ENCODE data around the gene ARHGAP18.

The ARHGAP18 gene

DNA sequence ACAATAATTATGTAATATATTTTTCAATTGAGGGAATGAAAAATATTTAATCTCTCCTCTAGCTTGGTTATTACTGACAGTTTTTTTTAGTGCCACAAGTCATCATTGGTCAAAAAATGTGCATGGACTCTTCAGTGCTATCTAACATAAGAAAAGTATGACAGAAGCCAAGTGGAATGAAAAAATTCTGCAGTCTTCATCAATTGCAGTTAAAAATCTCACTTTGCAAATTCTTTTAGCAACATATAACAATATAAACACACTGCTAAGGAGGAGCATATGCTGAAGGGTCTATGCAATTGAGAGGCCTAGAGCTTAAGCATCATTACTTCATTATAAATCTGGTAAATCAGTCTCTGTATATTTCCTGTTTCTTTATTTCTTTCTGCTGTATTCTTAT, 175.1 kb downstream of the ARHGAP18 start:
- DNase-seq (ENCODE audit: low read depth, low spot score) = no peak
- TF ChIP-seq SUZ12 (IDR thresholded peaks at IDR 0.05; ENCODE audit: extremely low read depth, insufficient read depth, insufficient read length) (no peak), YY1 (IDR thresholded peaks at IDR 0.05; ENCODE audit: insufficient read depth, insufficient read length) (no peak), ZNF274 (IDR thresholded peaks at IDR 0.05; ENCODE audit: low read depth, low read length) (no peak)
- no peaks in the 10 kb centered on the region for H3K36me3 ChIP-seq (ENCODE audit: insufficient read depth, insufficient read length, low read length)
- H3K9me3 ChIP-seq (ENCODE audit: insufficient read depth, low read length) = peaks cover 7% of the 10 kb centered on the region; the same call in 1 of the 2 replicates
- H3K4me3 ChIP-seq (ENCODE audit: insufficient read length, low read depth) = no peak overlapping the region
- H3K27me3 ChIP-seq (ENCODE audit: insufficient read depth, insufficient read length) = no peaks in the 10 kb centered on the region
- peaks cover 2% of the 10 kb centered on the region for H3K4me1 ChIP-seq (ENCODE audit: insufficient read depth, insufficient read length)
- no peak overlapping the region for H3K9ac ChIP-seq (ENCODE audit: insufficient read length, low read depth)
